GM19328 (cell line): ENCODE results near the gene FBXL22.
"Not testable (repeated sequence)": the region's sequence is repeated elsewhere in the genome, so short reads cannot be mapped to it uniquely, and the experiment has no call there.

ENCODE experiments used
- ATAC-seq: cut with Tn5 transposase; IDR thresholded peaks from one replicate; pipeline ENCODE4 v1.9.1; 2021; ENCODE audit warnings: mild to moderate bottlenecking, moderate library complexity; ENCODE audit not compliant: unreplicated experiment

The FBXL22 gene

GRCh38 chr15:63611177-63611576 is 14.0 kb downstream of the FBXL22 start:
- ATAC-seq: no peak

DNA sequence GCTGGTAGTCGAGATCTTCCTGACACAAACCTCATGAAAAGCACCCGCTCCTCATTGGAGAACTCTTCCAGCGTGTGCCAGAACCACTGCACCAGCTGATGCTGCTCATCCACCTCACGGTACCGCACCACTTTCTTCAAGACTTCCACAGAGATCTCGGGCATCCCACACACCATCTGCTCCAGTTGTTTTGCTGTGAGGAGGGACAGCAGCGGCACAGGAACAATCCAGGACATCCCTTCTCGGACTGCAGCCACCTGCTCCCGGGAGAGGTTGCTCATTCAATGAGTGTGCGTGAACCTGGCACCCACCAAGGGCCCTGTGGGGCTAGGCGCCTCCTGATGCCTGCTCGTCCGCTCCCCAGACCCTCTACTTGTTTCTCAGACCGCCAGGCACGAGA is 15.1 kb downstream of the FBXL22 start:
- ATAC-seq: no peak

GRCh38 chr15:63615935-63616334 is 18.7 kb downstream of the FBXL22 start:
- ATAC-seq: no peak

GRCh38 chr15:63617147-63617546 is 20.0 kb downstream of the FBXL22 start:
- not testable (repeated sequence) for ATAC-seq

GRCh38 chr15:63617627-63618026 is 20.4 kb downstream of the FBXL22 start:
- ATAC-seq: not testable (repeated sequence)

GRCh38 chr15:63620760-63621159 is 23.6 kb downstream of the FBXL22 start:
- ATAC-seq: not testable (repeated sequence)

GRCh38 chr15:63623232-63623969 is 26.2 kb downstream of the FBXL22 start:
- no peak for ATAC-seq

DNA sequence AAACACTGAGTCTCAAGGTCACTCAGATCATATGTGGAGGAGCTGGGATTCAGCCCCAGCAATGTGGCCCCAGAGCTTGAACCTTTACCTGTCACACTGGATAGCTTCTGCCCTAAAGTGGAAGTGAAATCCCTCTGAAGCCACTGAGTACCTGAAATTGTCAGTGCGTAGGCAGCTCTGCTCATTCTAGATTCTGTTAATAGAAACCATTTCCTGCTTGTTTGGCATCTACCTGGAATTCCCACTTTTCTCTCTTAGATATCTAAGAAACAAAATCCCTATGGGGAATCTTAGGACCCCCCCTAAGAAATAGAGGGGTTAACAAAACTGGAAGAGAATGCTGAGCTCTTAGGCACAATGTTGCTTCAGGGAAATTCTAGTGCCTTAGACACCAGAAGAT is 29.8 kb downstream of the FBXL22 start:
- peak; percentile 80 for ATAC-seq

- no peak for ATAC-seq
Measured at GRCh38 chr15:63628123-63628822, 31.1 kb downstream of the FBXL22 start.

DNA sequence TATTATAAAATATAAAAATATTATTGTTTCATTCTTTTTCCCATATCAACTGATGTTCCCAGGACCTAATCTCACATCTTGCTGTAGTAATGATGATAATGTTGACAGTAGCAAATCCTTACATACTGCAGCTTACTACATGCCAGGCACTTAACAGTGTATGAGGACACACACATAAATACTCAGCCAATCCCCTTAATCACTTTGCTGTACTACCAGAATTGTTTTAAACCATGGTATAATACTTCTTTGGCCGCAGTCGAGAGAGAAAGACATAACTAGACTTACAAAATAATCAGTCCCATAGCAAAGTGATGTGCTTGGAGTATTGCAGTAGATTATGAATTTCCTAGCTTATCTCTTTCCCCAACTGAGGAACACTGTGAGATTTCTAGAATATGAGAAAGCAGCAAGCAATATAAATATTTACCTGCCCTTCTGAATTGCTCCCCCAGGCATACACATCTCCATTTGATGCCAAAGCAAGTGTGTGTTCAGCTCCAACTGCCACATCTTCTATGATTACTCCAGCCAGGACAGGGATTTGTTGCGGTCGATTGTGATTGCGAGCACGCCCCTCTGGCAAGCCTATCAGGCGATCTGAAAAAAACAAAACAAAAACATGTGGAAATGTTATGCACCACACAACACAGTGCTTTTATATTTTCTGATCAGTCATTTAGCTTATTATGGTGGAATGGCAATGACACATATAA is 33.0 kb downstream of the FBXL22 start:
- ATAC-seq: no peak

DNA sequence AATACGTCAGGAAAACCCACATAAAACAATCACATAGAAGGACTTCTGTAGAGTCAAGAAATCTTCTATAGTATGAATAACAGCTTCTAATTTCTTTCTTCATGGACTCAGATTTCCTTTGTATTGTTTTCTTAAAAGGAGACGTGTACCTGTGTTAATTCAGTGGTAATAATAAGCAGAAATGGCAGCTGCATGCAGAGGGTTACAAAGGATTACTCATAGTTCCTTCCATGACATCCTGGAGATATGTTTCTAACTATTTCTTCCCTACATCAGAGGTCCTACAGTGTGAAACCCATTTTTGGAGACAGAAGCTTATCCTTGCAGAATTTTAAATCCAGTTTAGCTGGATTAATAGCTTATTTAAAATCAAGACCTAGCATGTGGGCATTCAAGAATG is 36.1 kb downstream of the FBXL22 start:
- ATAC-seq: no peak

DNA sequence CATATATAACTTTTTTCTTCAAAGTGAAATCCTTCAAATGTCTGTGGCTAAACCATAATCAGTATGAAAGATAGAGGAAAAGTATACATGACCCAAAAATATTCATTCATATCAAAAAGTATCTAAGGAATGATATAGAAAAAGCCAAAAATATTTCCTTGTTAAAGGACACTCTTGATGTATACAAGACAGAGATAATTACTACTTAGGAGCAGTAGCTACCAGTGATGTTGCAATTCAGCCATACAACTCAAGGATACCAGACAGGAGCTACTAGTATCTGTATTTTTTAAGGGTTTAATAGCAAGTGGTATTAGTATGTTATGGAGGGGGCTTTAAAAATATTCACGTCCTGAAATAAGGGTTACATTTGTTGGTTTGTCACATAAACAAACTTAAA is 37.0 kb downstream of the FBXL22 start:
- no peak for ATAC-seq

GRCh38 chr15:63636518-63637061 is 39.4 kb downstream of the FBXL22 start:
- no peak for ATAC-seq

DNA sequence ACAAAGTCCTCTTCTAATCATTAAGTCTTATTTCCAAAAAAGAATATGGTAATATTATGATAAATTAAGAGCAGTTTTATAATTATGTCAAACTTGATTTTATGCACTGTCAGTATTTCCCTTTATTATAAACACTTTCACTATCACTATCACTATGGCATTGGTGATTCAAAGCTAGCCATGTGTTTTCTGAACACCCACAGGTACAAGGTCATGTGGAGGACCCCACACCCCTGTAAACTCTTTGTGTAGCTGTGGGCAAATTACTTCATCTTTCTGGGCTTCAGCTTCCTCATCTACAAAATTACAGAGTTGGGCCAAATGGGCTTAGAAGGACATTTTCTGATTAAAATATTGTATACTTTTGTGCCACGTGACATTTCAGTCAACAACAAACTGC is 41.7 kb downstream of the FBXL22 start:
- no peak for ATAC-seq

DNA sequence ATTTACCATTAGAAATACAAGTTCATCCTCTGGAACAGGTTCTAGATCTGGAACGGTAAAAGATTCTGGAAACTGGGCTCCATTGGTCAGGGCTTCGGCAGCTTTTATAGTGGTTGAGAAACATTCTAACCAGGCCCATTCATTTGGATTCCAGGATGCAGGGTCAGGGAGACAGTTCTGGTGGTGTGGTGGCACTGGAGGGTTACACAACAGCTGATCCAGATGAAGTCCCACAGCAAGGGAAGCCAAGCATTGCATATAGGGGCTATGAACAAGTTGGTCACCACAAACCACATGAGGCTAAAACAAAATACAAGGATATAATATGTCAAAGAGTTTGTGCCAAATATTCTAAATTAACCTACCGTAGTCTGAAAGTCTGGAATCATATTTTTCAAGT is 43.0 kb downstream of the FBXL22 start:
- no peak for ATAC-seq
